Nephron (organoid): ENCODE measurements around the gene DOCK2.

Experiments
- H3K27ac Mint-ChIP-seq, 3 experiments: 2 replicates each; pipeline ENCODE4 v1.8.0; 2020; ENCODE audit warnings: mixed read lengths in 3 of 3, mild to moderate bottlenecking in 2 of 3, moderate library complexity in 1 of 3
- H3K27me3 Mint-ChIP-seq: 2 replicates; pipeline ENCODE4 v1.8.0; 2021; ENCODE audit warnings: low read depth, mild to moderate bottlenecking, moderate library complexity, mixed read lengths
- H3K36me3 Mint-ChIP-seq: 2 replicates; pipeline ENCODE4 v1.8.0; 2020; ENCODE audit warnings: low read depth, mixed read lengths
- H3K4me1 Mint-ChIP-seq: 2 replicates; pipeline ENCODE4 v1.8.0; 2020; ENCODE audit warnings: mixed read lengths
- H3K4me3 Mint-ChIP-seq, 3 experiments: 2 replicates each; pipeline ENCODE4 v1.8.0; 2020; ENCODE audit warnings: mild to moderate bottlenecking in 3 of 3, mixed read lengths in 3 of 3, moderate library complexity in 2 of 3
- H3K9me3 Mint-ChIP-seq: 2 replicates; pipeline ENCODE4 v1.8.0; 2020; ENCODE audit warnings: mixed read lengths
- CTCF ChIP-seq, 3 experiments: fragments of 200-600 bp; sonication (generic); IDR thresholded peaks; one replicate each; pipeline ENCODE4 v1.5.0; 2021; ENCODE audit warnings: antibody characterized with exemption in 3 of 3; ENCODE audit not compliant: unreplicated experiment in 3 of 3

The DOCK2 gene

GRCh38 chr5:169663537-169663936, 26.5 kb downstream of the DOCK2 start:
- no peak overlapping the region for H3K27ac Mint-ChIP-seq
- no peaks in the 10 kb centered on the region for H3K4me1 Mint-ChIP-seq
- no peaks in the 10 kb centered on the region for H3K27me3 Mint-ChIP-seq
- no peaks in the 10 kb centered on the region for H3K36me3 Mint-ChIP-seq
- H3K9me3 Mint-ChIP-seq, result no peaks in the 10 kb centered on the region
- no peak overlapping the region for H3K4me3 Mint-ChIP-seq
- TF ChIP-seq CTCF (IDR thresholded peaks at IDR 0.05; ENCODE audit: unreplicated experiment in 3 of 3), result no peak

GRCh38 chr5:169666365-169666764, 29.3 kb downstream of the DOCK2 start:
- H3K9me3 Mint-ChIP-seq, result no peaks in the 10 kb centered on the region
- H3K4me3 Mint-ChIP-seq, result no peak overlapping the region
- no peak for TF ChIP-seq CTCF (IDR thresholded peaks at IDR 0.05; ENCODE audit: unreplicated experiment in 3 of 3)
- no peaks in the 10 kb centered on the region for H3K4me1 Mint-ChIP-seq
- H3K27me3 Mint-ChIP-seq, result no peaks in the 10 kb centered on the region
- no peaks in the 10 kb centered on the region for H3K36me3 Mint-ChIP-seq
- H3K27ac Mint-ChIP-seq, result no peak overlapping the region

- Mint-ChIP-seq H3K36me3 (no peaks in the 10 kb centered on the region), H3K4me3 (no peak overlapping the region)
- TF ChIP-seq CTCF (IDR thresholded peaks at IDR 0.05; ENCODE audit: unreplicated experiment in 3 of 3), result no peak
Observed at GRCh38 chr5:169667896-169668674, 31.0 kb downstream of the DOCK2 start.

GRCh38 chr5:169668732-169669131, 31.7 kb downstream of the DOCK2 start:
- Mint-ChIP-seq H3K4me3 (no peak overlapping the region), H3K4me1 (no peaks in the 10 kb centered on the region), H3K27me3 (no peaks in the 10 kb centered on the region), H3K27ac (peak overlapping the region in 2 of 3 experiments; percentile 7 to 49), H3K9me3 (no peaks in the 10 kb centered on the region), H3K36me3 (no peaks in the 10 kb centered on the region)
- TF ChIP-seq CTCF (IDR thresholded peaks at IDR 0.05; ENCODE audit: unreplicated experiment in 3 of 3), result no peak

More at GRCh38 chr5:169667896-169668674, 31.0 kb downstream of the DOCK2 start:
- Mint-ChIP-seq H3K27ac (peak overlapping the region in 1 of 3 experiments; percentile 7), H3K9me3 (no peaks in the 10 kb centered on the region), H3K4me1 (no peaks in the 10 kb centered on the region), H3K27me3 (no peaks in the 10 kb centered on the region)

GRCh38 chr5:169670769-169671525, 33.9 kb downstream of the DOCK2 start:
- Mint-ChIP-seq H3K36me3 (no peaks in the 10 kb centered on the region), H3K4me3 (no peak overlapping the region), H3K27me3 (peaks cover 2% of the 10 kb centered on the region), H3K27ac (no peak overlapping the region), H3K4me1 (no peaks in the 10 kb centered on the region), H3K9me3 (no peaks in the 10 kb centered on the region)
- no peak for TF ChIP-seq CTCF (IDR thresholded peaks at IDR 0.05; ENCODE audit: unreplicated experiment in 3 of 3)
